Chondrocyte (in vitro differentiated cells): ENCODE data around the gene TEAD1. TPM values are rescaled to one million over a fixed set of nuclear protein-coding genes. Genes with fewer than 3 reads are reported as not detected.

ENCODE experiments used
- DNase-seq: peaks from one replicate; pipeline ENCODE4 v3.0.0; 2021; ENCODE audit warnings: mixed read lengths, low spot score
- H3K27ac Mint-ChIP-seq: one replicate; pipeline ENCODE4 v1.8.0; 2021; ENCODE audit warnings: mild to moderate bottlenecking, moderate library complexity, mixed read lengths; ENCODE audit not compliant: unreplicated experiment
- H3K27me3 Mint-ChIP-seq: 2 replicates; pipeline ENCODE4 v1.8.0; 2021; ENCODE audit warnings: low read depth, mixed read lengths
- H3K36me3 Mint-ChIP-seq: 2 replicates; pipeline ENCODE4 v1.8.0; 2021; ENCODE audit warnings: low read depth, mixed read lengths
- H3K4me1 Mint-ChIP-seq: 2 replicates; pipeline ENCODE4 v1.8.0; 2021; ENCODE audit warnings: low read depth, mild to moderate bottlenecking, mixed read lengths
- H3K4me3 Mint-ChIP-seq: one replicate; pipeline ENCODE4 v1.8.0; 2021; ENCODE audit warnings: mild to moderate bottlenecking, moderate library complexity, mixed read lengths; ENCODE audit not compliant: unreplicated experiment
- H3K9me3 Mint-ChIP-seq: 2 replicates; pipeline ENCODE4 v1.8.0; 2021; ENCODE audit warnings: low read depth, mixed read lengths
- CTCF ChIP-seq: fragments of 200-600 bp; sonication (generic); IDR thresholded peaks from 2 replicates; pipeline ENCODE4 v1.5.0; 2021; ENCODE audit warnings: antibody characterized with exemption, mild to moderate bottlenecking, moderate library complexity
- total RNA-seq: library from RNA; stranded (reverse); gene quantifications from 3 replicates; pipeline ENCODE4 v1.2.1, GENCODE V29; 2021

Gene TEAD1
- total RNA-seq, 1 donor from 2014 or later, result 137 TPM

DNA sequence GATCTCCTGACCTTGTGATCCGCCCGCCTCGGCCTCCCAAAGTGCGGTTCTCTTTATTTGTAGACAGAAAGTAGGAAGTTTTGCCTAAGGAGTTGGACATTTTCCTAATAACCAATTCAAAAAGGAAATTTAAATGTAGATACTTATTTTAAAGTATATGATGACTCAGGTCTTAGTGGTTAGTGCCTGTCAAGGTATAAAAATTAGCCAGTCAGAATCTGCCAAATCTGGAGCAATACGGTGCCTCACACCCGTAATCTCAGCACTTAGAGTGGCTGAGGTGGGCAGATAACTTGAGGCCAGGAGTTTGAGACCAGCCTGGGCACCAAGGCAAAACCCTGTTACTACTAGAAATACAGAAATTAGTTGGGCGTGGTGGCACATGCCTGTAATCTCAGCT is 248.2 kb downstream of the TEAD1 start:
- H3K9me3 Mint-ChIP-seq, result no peaks in the 10 kb centered on the region

GRCh38 chr11:12922980-12923507 is 248.8 kb downstream of the TEAD1 start:
- DNase-seq, result no peak
- H3K9me3 Mint-ChIP-seq, result no peaks in the 10 kb centered on the region
- H3K36me3 Mint-ChIP-seq, result peaks cover 2% of the 10 kb centered on the region
- H3K4me3 Mint-ChIP-seq, result no peak overlapping the region
- peaks cover 4% of the 10 kb centered on the region for H3K4me1 Mint-ChIP-seq
- H3K27me3 Mint-ChIP-seq, result no peaks in the 10 kb centered on the region
- peak overlapping the region; percentile 14 for H3K27ac Mint-ChIP-seq
- no peak for TF ChIP-seq CTCF

More for the DNA sequence above, 248.2 kb downstream of the TEAD1 start:
- Mint-ChIP-seq H3K27me3 (no peaks in the 10 kb centered on the region), H3K4me1 (peaks cover 4% of the 10 kb centered on the region), H3K27ac (no peak overlapping the region), H3K4me3 (no peak overlapping the region), H3K36me3 (peaks cover 2% of the 10 kb centered on the region)
- no peak for TF ChIP-seq CTCF
- no peak for DNase-seq

DNA sequence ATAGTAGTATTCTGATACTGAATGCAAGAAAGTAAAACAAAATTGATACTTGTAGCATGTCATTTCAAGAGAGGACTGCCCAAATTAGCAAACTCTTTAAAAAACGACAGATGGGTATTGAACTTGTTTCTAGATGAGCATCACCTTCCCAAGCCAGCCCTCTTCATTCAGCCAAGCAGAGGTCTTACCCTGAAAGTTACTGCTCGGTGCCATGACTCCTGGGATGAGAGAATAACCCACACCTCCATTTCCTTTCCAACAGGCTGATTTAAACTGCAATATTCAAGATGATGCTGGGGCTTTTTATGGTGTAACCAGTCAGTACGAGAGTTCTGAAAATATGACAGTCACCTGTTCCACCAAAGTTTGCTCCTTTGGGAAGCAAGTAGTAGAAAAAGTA is 250.4 kb downstream of the TEAD1 start:
- no peak for TF ChIP-seq CTCF
- peaks cover 2% of the 10 kb centered on the region for H3K36me3 Mint-ChIP-seq
- H3K27ac Mint-ChIP-seq, result no peak overlapping the region
- no peaks in the 10 kb centered on the region for H3K27me3 Mint-ChIP-seq
- DNase-seq, result no peak
- no peaks in the 10 kb centered on the region for H3K9me3 Mint-ChIP-seq
- peaks cover 4% of the 10 kb centered on the region for H3K4me1 Mint-ChIP-seq
- H3K4me3 Mint-ChIP-seq, result no peak overlapping the region

GRCh38 chr11:12925520-12925919 is 251.3 kb downstream of the TEAD1 start:
- Mint-ChIP-seq H3K9me3 (no peaks in the 10 kb centered on the region), H3K27ac (no peak overlapping the region), H3K4me1 (peaks cover 9% of the 10 kb centered on the region), H3K4me3 (no peak overlapping the region), H3K27me3 (no peaks in the 10 kb centered on the region), H3K36me3 (peaks cover 6% of the 10 kb centered on the region)
- TF ChIP-seq CTCF, result no peak
- DNase-seq, result no peak

DNA sequence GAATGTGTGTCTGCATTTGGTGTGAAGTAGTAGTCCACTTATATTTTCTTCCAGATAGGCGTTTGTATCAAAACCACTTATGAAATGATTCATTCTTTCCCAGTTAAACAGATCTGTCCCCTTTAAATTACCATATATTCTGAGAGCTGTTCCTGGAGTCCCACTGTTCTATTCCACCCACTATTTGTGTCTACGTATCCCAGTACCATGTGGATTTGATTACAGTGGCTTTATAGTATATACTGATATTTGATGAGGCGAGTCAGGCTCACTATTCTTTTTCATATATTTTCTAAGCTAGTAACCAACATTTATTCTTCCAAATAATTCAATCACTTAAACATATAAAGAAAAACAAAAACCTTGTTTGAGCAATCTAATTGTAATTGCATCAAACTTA is 253.0 kb downstream of the TEAD1 start:
- no peaks in the 10 kb centered on the region for H3K27me3 Mint-ChIP-seq
- no peak overlapping the region for H3K4me3 Mint-ChIP-seq
- H3K36me3 Mint-ChIP-seq, result peaks cover 11% of the 10 kb centered on the region
- no peak for TF ChIP-seq CTCF
- H3K27ac Mint-ChIP-seq, result peak overlapping the region; percentile 9
- H3K9me3 Mint-ChIP-seq, result no peaks in the 10 kb centered on the region
- H3K4me1 Mint-ChIP-seq, result peaks cover 16% of the 10 kb centered on the region
- no peak for DNase-seq
